GM12892 (cell line): ENCODE measurements around the gene REXO5.

Experiments used
- POLR2A ChIP-seq: IDR thresholded peaks from 2 replicates; pipeline ENCODE4 v1.6.1; 2011; ENCODE audit warnings: low read depth, low read length, control low read depth
- POLR2AphosphoS5 ChIP-seq: IDR thresholded peaks from 2 replicates; pipeline ENCODE4 v1.6.1; 2011; ENCODE audit warnings: low read depth, low read length, control low read depth

GRCh38 chr16:20894388-20894787 lies 88.1 kb downstream of the REXO5 start:
- TF ChIP-seq POLR2AphosphoS5 (no peak), POLR2A (no peak)
